Measurements from ENCODE around the gene ZDHHC9.

DNA sequence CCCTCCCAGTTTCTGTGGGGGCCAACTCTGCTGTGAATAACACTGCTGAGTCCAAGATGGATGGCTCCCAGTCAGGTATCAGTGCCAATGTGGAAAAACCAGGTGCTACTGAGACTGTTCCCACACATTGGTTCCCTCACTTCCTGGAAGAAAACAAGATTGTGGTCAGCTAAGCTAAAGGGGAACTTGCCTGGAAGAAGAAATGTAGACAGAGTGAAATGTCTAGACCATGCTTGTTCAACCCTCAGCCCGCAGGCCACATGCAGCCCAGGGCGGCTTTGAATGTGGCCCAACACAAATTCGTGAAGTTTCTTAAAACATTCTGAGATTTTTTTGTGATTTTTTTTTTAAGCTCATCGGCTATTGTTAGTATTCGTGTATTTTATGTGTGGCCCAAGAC, 33.7 kb upstream of the ZDHHC9 start:
- TF ChIP-seq CTCF (IDR thresholded peaks at IDR 0.05) (no peak), POLR2A (IDR thresholded peaks at IDR 0.05) (no peak)

Data from Peyer's patch (tissue), 4 donors.